Hindlimb muscle (tissue), 1 donor: ENCODE results near the gene ZAP70. TPM values are rescaled to one million over a fixed set of nuclear protein-coding genes. Genes with fewer than 3 reads are reported as not detected.
A peak's percentile ranks its signal among the peaks of the same experiment; 100 is the strongest.
"Not testable (repeated sequence)": the region's sequence is repeated elsewhere in the genome, so short reads cannot be mapped to it uniquely, and the experiment has no call there.

ENCODE experiments used
- DNase-seq: peaks from one replicate; pipeline ENCODE4 v3.0.0-alpha.2; 2013
- polyA plus RNA-seq: library from polyadenylated mRNA; unstranded; fragments of 120-200 nt; gene quantifications from one replicate; pipeline ENCODE4 v1.2.1, GENCODE V29; 2013; ENCODE audit not compliant: insufficient read length

Gene ZAP70
- polyA plus RNA-seq, 1 donor, result 3.6 TPM

GRCh38 chr2:97698530-97698929 lies 14.8 kb upstream of the ZAP70 start:
- no peak for DNase-seq

- DNase-seq, result peak; percentile 42
Observed at GRCh38 chr2:97699765-97700444, 13.5 kb upstream of the ZAP70 start.

DNA sequence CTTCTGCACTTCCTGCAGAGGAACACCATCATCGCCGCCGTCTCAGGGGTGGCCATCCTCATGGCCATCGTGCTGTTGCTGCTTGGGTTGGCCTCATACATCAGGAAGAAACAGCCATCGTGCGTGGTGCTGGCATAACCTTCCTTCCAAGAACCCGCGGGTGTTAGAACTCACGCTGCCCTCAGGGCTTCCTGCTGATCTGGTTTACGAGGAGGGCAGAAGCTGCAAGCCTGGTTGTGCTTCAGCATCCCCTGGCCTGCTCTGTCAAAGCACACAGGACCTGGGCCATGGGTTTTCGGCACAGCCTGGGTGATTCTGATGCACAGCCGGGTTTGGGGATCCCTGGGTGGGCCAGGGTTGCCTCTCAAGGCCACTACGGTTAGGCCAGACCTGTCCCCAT lies 12.2 kb upstream of the ZAP70 start:
- DNase-seq, result no peak

GRCh38 chr2:97701851-97702465 lies 11.4 kb upstream of the ZAP70 start:
- no peak for DNase-seq

- no peak for DNase-seq
Observed at GRCh38 chr2:97702731-97703470, 10.5 kb upstream of the ZAP70 start.

- no peak for DNase-seq
Observed at GRCh38 chr2:97703741-97704140, 9.6 kb upstream of the ZAP70 start.

GRCh38 chr2:97704989-97705388 lies 8.4 kb upstream of the ZAP70 start:
- no peak for DNase-seq

DNA sequence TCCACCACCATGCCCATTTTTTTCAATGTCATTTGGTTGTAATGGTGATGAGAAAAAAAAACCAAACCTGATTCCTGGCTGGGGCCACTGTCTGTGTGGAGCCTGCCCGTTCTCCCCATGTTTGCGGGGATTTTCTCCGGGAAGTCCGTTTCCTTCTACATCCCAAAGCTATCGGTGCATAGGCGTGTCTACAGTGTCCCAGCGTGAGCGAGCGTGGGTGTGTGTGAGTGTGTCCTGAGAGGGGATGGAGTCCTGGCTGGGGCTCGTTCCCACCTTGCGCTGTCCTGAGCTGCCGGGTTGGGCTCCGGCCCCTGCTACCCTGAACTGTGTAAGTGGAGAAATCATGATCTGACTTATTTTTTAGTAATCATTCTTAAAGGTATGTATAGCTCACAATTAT lies 7.3 kb upstream of the ZAP70 start:
- DNase-seq, result no peak

GRCh38 chr2:97706708-97707345 lies 6.5 kb upstream of the ZAP70 start:
- DNase-seq, result no peak

DNA sequence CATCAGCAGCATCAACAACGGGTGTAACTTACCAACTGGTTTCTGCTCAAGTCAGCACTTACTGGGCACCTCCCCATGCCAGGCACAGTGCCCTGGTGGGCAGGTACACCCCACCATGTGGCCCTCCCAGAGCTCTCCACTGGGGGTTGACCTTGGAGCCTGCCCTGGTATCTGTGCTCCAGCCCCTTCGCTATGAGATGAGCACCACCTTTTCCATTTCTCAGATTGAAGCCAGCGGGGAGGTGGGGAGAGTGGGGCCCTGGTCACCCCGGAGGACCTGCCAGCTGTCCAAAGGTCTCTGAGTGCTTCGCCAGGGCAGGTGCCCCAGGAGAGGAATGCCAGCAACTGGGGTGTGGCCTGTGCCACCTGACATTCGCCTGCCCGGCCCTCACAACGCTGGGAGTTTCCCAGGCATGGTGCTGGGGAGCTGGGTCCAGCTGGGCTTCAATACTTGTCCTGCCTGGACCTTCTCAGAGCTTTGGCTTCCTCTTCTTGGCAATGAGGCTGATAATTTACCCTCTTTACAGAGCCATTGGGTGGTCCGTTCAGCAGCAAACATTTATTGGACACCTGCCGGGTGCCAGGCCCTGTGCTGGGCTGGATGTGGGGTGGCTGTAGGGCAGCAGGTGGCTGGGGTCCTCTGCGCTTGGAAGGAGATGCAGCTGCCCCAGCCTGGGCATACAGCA lies 5.9 kb upstream of the ZAP70 start:
- no peak for DNase-seq

DNA sequence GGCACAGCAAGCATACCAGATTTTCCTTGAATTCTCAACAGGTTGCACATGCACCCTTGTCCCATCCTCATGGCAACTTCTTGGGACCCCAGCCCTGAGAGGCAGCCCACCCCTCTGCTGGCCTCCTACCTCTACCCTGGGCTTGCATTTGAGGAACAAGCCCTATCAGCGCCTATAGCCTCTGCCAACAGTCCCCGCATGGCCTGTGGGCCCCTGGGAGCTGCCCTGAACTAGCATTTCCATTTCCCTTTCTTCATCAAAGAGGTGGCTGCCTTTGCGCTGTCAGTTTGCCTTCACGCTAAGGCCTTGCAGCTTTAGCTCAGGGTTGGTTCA lies 5.4 kb upstream of the ZAP70 start:
- no peak for DNase-seq

GRCh38 chr2:97708608-97709007 lies 4.8 kb upstream of the ZAP70 start:
- DNase-seq, result no peak

DNA sequence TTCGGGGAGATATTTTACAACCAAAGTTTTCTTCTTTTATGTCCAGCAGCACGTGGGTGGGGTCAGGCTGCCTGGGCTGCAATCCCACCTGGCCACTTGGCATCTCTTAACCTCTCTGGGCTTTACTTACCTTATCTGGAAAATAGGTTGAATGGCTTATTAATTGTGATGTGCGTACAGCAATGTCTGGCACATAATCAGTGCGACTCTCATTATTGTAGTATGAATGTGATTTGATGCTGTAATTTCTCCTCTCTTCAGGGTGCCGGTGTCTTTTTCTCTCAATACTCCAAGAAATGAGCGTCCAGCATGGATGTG lies 2.0 kb upstream of the ZAP70 start:
- DNase-seq, result no peak

- not testable (repeated sequence) for DNase-seq
Observed at GRCh38 chr2:97712175-97712574, 1.2 kb upstream of the ZAP70 start.

- DNase-seq, result no peak
Observed at GRCh38 chr2:97712693-97713295, 582 bp upstream of the ZAP70 start.

- DNase-seq, result no peak
Observed at GRCh38 chr2:97714084-97714949, 941 bp downstream of the ZAP70 start.

DNA sequence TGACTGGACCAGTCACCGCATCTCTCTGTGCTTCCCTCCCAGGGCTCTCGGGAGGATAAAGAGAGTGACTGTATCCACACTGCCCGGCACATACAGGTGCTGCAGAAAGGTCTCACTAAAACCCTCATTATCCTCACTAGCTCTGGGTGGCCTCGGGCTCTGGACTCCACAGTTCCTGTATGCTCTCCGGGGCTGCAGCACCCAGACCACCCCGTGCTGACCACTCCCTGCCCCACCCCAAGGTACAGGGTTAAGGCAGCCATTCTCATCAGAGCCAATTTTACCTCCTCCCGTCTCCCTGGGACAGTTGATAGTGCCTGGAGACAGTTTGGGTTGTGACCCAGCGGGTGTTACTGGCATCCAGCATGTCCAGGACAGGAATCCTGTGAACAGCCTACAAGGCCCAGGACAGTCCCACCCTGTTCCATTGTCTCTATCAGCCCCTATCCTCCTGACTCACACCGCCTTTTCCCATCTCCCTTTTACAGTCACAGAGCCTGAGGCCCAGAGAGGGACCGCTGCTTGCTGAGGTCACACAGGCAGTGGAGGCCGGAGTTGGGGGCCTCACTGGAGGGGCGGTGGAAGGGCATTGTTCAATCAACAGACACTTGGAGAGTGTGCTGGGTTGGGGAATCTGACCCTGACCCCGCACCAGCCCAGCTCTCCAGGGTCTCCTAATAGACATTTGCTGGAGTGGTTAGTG lies 1.7 kb downstream of the ZAP70 start:
- no peak for DNase-seq

GRCh38 chr2:97715951-97716694 lies 2.7 kb downstream of the ZAP70 start:
- no peak for DNase-seq

- no peak for DNase-seq
Observed at GRCh38 chr2:97716695-97717612, 3.6 kb downstream of the ZAP70 start.
